Brain microvascular endothelial cell (primary cell): Measurements from ENCODE around the gene AZU1.

Experiments used
- DNase-seq: peaks from one replicate; pipeline ENCODE4 v3.0.0-alpha.2; 2020
- H3K27ac ChIP-seq: fragments of 250-450 bp; sonication (Bioruptor Pico); 2 replicates; pipeline ENCODE4 v1.5.1; 2020; ENCODE audit warnings: mild to moderate bottlenecking, moderate library complexity
- H3K27me3 ChIP-seq: fragments of 250-450 bp; sonication (Bioruptor Pico); replicated peaks from 2 replicates; pipeline ENCODE4 v1.5.1; 2020; ENCODE audit warnings: mild to moderate bottlenecking
- H3K36me3 ChIP-seq: fragments of 250-450 bp; sonication (Bioruptor Pico); replicated peaks from 2 replicates; pipeline ENCODE4 v1.5.1; 2020; ENCODE audit warnings: mild to moderate bottlenecking
- H3K4me3 ChIP-seq: 2 replicates; pipeline ENCODE4 v1.5.1; 2011; ENCODE audit warnings: low read depth, mild to moderate bottlenecking, control low read depth, low read length, moderate library complexity
- in situ Hi-C: cut with HindIII; loops from 2 replicates; pipeline ENCODE4 v1.10.0; 2017; ENCODE audit warnings: low sequenced_read_pairs, low pct_ligation_motif_present
- TF ChIP-seq, protein P1 (sequence below): IDR thresholded peaks from 2 replicates; pipeline ENCODE4 v1.5.1; 2011; ENCODE audit warnings: low read depth, mild to moderate bottlenecking, moderate library complexity, low read length, control low read depth, inconsistent platforms; ENCODE audit errors: missing control alignments

Gene AZU1

DNA sequence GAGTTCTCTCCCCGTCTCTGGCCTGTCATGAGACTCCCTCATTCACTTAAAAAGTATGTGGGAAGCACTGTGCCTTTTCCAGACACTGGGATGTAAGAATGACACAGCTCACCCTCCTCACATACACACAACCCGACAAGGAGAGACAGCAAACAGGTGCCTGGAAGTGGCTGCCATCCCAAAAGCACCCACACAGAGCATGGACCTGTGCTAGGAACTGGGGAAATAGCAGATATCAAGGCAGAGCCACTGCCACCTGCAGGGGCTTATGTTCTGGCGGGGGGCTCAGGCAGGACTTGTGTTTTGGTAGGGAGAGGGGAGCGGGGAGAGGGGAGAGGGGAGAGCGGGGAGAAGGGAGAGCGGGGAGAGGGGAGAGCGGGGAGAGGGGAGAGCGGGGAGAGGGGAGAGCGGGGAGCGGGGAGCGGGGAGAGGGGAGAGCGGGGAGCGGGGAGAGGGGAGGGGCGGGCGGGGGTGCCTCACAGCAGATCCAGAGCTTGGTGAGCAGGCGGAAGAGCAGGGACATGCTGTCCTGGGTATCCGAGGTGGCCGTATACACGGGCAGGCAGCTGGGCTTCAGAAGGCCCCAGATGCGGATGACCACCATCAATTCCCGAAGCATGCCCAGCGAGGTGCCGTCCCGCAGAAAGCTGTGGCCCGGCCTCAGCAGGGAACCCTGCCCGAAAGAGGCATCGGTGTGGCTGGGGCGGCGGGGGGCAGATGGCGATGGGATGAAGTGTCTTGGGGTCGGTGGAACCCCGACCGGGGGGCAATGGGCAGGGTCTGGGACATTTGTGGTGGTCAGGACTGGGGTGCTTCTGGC, 44.0 kb downstream of the AZU1 start:
- H3K27ac ChIP-seq = no peak overlapping the region
- DNase-seq = no peak

DNA sequence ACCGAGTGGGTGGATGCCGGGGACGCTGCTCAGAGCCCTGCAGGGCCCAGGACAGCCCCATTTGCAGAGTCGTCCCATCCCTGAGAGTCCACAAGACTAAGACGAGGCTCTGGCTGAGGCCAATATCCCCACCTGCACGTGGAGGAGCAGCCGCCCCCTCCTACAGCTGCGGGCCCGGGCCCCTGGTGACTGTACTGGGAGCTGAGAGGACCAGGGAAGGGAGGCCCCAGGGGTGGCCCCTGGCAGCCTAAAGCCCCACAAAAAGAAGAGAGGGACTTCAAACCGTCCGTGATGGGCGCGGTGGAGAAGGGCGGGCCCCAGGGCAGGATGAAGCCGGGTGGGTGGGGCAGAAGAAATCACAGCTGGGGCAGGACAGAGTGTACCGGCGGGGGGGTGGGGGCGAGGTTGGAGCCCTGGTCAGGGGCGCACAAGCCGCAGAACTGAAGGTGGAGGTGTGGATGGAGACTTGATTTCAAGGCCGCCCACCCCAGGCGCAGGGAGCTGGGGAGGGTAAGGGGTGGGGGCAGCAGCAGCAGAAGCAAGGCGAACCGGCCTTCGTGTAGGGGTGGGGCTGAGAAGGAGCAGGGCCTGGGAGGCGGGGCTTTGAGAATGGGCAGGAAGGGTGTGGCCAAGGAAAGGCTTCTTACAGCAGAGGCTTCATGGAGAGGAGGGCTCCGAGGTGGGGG, 44.8 kb downstream of the AZU1 start:
- in situ Hi-C loops = no loop called here
- no peak overlapping the region for H3K4me3 ChIP-seq
- no peaks in the 10 kb centered on the region for H3K27me3 ChIP-seq
- TF ChIP-seq, protein P1, sequence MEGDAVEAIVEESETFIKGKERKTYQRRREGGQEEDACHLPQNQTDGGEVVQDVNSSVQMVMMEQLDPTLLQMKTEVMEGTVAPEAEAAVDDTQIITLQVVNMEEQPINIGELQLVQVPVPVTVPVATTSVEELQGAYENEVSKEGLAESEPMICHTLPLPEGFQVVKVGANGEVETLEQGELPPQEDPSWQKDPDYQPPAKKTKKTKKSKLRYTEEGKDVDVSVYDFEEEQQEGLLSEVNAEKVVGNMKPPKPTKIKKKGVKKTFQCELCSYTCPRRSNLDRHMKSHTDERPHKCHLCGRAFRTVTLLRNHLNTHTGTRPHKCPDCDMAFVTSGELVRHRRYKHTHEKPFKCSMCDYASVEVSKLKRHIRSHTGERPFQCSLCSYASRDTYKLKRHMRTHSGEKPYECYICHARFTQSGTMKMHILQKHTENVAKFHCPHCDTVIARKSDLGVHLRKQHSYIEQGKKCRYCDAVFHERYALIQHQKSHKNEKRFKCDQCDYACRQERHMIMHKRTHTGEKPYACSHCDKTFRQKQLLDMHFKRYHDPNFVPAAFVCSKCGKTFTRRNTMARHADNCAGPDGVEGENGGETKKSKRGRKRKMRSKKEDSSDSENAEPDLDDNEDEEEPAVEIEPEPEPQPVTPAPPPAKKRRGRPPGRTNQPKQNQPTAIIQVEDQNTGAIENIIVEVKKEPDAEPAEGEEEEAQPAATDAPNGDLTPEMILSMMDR = no peak
- H3K27ac ChIP-seq = no peak overlapping the region
- H3K36me3 ChIP-seq = peaks cover 60% of the 10 kb centered on the region
- DNase-seq = no peak

More for the DNA sequence above, 44.0 kb downstream of the AZU1 start:
- Histone ChIP-seq H3K36me3 (peaks cover 53% of the 10 kb centered on the region), H3K4me3 (no peak overlapping the region), H3K27me3 (no peaks in the 10 kb centered on the region)
- in situ Hi-C loops = no loop called here
- TF ChIP-seq, protein P1 = no peak

DNA sequence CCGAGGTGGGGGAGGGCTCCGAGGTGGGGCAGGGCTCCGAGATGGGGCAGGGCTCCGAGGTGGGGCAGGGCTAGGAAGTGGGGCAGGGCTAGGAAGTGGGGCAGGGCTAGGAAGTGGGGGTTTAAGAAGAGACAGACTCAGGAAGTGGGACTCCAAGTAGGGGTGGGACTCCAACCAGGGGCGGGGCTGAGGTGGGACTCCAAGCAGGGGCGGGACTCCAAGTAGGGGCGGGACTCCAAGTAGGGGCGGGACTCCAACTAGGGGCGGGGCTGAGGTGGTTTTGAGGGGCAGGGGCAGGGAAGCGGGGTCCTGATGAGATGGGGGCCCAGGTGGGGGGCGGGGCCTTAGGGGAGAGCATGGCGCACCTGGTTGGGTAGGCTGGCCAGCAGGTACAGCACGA, 45.4 kb downstream of the AZU1 start:
- Histone ChIP-seq H3K4me3 (no peak overlapping the region), H3K27ac (no peak overlapping the region), H3K27me3 (no peaks in the 10 kb centered on the region), H3K36me3 (peaks cover 54% of the 10 kb centered on the region)
- DNase-seq = no peak
- TF ChIP-seq, protein P1 = no peak
- in situ Hi-C loops = no loop called here

DNA sequence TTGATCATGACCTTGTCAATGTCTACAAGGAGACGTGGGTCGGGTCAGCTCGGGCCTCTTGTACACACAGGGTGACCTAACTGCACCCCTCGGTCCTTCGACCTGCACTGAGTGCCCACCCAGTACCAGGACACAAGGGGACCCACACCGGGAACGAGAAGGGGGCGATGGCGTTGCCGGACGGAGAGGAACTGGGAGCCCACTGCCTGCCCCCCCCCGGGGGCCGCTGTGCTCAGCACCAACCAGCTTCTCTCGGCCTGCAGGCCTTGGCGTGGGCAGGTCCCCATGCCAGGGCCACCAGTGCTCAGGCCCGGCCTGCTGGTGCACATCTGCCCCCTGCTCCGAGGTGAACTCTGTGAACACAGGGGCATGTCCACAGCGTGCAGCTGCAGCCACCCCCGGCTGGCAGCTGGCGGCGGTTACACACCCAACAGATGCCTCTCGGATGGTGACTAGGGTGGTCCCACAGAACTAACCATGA, 46.0 kb downstream of the AZU1 start:
- H3K36me3 ChIP-seq = peaks cover 49% of the 10 kb centered on the region
- TF ChIP-seq, protein P1 = no peak
- no peak overlapping the region for H3K27ac ChIP-seq
- H3K27me3 ChIP-seq = no peaks in the 10 kb centered on the region
- in situ Hi-C loops = no loop called here
- H3K4me3 ChIP-seq = no peak overlapping the region
- no peak for DNase-seq

DNA sequence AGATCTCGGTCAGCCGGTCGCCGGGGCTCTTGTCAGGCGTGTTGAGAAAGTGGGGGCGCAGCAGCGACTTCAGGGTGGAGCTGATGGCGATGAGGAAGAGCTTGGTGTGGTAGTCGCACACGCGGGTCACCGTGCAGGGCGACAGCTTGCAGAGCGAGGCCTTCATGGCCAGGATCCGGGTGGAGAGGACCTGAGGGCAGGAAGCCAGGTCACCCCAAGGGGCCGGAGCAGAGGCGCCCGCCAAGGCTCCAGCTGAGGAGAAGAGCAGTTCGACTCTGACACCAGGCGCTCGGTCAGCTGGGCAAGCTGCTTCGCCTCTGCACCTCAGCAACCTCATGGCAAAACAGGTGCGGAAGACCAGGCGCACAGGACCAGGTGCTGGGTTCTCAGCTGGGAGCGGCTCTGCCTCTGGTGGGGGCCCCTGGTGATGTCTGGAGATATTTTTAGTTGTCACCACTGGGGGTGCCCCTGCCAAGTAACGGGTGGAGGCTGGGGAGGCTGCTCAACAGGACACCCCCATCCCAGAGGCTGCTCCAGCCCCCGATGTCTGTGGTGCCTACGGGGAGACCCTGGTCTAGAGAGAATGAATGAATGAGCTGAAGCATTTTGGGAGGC, 47.7 kb downstream of the AZU1 start:
- in situ Hi-C loops = no loop called here
- H3K27ac ChIP-seq = no peak overlapping the region
- no peak overlapping the region for H3K4me3 ChIP-seq
- peaks cover 45% of the 10 kb centered on the region for H3K36me3 ChIP-seq
- TF ChIP-seq, protein P1 = peak; percentile 3
- no peaks in the 10 kb centered on the region for H3K27me3 ChIP-seq
- DNase-seq = no peak
